ENCODE measurements around the gene EXOSC7. TPM values are rescaled to one million over a fixed set of nuclear protein-coding genes. Genes with fewer than 3 reads are reported as not detected.

EXOSC7 gene
- total RNA-seq = 47.6 and 54.1 TPM in 2 replicates

DNA sequence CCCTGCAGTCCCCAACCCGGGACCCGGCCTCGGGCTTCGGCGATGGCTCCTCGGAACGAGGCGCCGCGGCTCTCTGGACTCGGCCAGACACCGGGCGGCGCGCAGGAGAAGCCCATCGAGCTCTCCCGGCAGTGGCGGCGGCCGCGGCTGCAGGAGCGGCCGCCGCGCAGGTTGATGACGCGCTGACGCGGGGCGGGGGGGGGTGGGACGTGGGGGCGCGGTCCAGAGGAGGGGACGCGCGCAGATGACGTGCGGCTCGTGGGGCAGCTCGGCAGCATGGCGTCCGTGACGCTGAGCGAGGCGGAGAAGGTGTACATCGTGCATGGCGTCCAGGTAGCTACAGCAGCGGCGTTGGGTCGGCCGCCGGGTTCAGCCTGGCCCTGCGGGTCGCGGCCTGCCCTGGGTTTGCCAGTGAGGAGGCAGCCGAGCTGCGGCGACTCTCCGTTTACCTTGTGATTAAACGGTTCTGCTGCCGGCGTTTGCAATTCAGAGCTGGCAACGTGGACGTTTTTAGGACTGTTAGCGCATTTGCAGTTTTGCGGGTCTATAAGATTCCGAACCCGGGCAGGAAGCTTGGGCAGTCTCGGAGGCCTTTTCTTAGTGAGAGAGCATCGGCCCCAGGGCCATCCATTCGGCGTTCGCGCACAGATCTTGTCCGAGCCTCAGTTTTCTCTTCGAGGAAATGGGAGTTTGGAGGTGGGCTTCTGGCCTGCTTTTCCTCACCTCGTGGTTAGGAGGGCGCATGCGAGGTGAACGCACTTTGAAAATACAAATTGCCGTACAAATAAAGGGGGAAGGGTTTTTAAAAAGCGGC is at the start of gene EXOSC7, which contains the start of gene ZDHHC3:
Gene EXOSC7, plus strand, starts transcription at position 243 of the 814 bp plus-strand sequence. Its CDS starts 34 bp downstream, at position 277.
Gene ZDHHC3, minus strand, starts transcription at position 173 of the 814 bp plus-strand sequence. CDS start 16,738 bp downstream, outside the sequence.

DNA sequence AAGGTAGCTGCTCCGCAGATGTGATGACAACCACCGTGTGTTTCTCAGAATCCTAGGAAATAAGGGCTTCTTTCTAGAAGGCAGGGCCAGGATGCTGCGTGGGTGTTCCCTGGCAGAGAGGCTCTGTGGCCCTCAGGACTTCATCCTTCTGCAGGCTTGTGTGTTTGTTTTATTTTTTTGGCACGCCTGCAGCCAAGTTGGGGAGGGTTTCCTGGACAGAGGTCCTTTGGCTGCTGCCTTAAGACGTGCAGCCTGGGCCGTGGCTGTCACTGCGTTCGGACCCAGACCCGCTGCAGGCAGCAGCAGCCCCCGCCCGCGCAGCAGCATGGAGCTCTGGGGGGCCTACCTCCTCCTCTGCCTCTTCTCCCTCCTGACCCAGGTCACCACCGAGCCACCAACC is 50.0 kb downstream of the EXOSC7 start, which contains the start of gene CLEC3B:
Gene CLEC3B, plus strand, starts transcription at position 266 of the 400 bp plus-strand sequence. Its CDS starts 60 bp downstream, at position 326.

Other genes starting within 250 kb of the EXOSC7 start
- 4.5 and 5.2 TPM in 2 replicates for gene ZNF501, start 246.6 kb upstream of the EXOSC7 start, total RNA-seq
- gene KIAA1143, start 214.6 kb upstream of the EXOSC7 start, total RNA-seq = 16.9 and 22.0 TPM in 2 replicates
- 3.1 and 19.0 TPM in 2 replicates for gene KIF15, start 214.4 kb upstream of the EXOSC7 start, total RNA-seq
- gene TMEM42, start 114.3 kb upstream of the EXOSC7 start, total RNA-seq = 13.8 and 18.3 TPM in 2 replicates
- gene TGM4, start 101.6 kb upstream of the EXOSC7 start, total RNA-seq = not detected in 2 replicates
- gene ZDHHC3, start 70 bp upstream of the EXOSC7 start, total RNA-seq = 36.4 and 42.0 TPM in 2 replicates
- 3.8 and 23.7 TPM in 2 replicates for gene CLEC3B, start 50.1 kb downstream of the EXOSC7 start, total RNA-seq
- gene CDCP1, start 170.1 kb downstream of the EXOSC7 start, total RNA-seq = 16.5 and 37.5 TPM in 2 replicates

Data from regular cardiac myocyte (primary cell).